NCI-H1092 treated with DMSO at 0.1 percent for 48 hours (cell line): Measurements from ENCODE around the gene ZCCHC17.
"Not testable (repeated sequence)": the region's sequence is repeated elsewhere in the genome, so short reads cannot be mapped to it uniquely, and the experiment has no call there.

Experiments used
- DNase-seq: peaks from one replicate; lab custom pipeline; 2025; lab: John Stamatoyannopoulos, UW

The ZCCHC17 gene, protein sequence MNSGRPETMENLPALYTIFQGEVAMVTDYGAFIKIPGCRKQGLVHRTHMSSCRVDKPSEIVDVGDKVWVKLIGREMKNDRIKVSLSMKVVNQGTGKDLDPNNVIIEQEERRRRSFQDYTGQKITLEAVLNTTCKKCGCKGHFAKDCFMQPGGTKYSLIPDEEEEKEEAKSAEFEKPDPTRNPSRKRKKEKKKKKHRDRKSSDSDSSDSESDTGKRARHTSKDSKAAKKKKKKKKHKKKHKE

GRCh38 chr1:31296486-31297276 is at the start of gene ZCCHC17, which contains the start of gene SNRNP40:
Gene ZCCHC17 (plus strand): TSS chr1:31297032. CDS start chr1:31310099, 13,067 bp downstream.
Gene SNRNP40 (minus strand): TSS chr1:31296788. CDS start chr1:31296751, 37 bp downstream.
- peak; percentile 100 for DNase-seq

- no peak for DNase-seq
Observed at GRCh38 chr1:31248276-31248675, 48.6 kb upstream of the ZCCHC17 start.

GRCh38 chr1:31249854-31250253 is 47.0 kb upstream of the ZCCHC17 start:
- DNase-seq, result no peak

- DNase-seq, result no peak
Observed at GRCh38 chr1:31257213-31257612, 39.6 kb upstream of the ZCCHC17 start.

DNA sequence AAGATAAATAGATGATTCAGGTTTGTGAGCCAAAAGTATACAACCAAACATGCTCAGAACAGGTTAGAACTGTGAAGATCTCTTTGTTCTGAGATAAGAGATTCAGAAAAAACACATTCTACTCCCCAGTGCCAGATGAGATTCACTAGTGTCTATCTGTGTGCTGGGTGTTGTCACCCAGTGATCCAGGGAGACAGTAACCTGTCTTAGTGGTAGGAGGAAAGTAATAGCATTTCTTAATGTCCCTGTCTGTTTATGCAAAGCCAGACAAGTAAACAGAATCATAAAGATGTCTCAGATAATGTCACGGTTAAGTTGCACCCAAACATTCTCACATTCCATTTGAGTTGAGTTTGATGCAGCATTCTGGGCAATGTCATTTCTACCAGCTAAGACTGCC is 38.3 kb upstream of the ZCCHC17 start:
- DNase-seq, result no peak

DNA sequence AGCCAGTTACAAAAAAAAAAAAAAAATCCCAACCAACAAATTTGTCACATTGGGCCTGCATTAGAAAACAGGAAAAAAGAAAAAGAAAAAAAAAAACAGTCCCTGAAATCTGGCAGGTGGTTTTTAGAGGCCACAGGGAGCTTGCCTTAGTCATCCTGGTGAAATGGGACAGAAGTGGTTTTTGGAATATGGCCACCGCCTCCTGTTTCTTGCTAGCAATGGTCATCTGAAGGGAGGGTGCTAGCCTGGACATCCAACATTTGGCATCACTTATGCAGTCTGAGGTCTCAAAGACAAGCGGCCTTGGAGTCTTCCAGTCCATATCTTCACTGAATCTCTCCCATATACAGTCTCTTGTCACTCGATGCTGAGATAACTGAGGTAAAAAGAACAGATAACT is 37.1 kb upstream of the ZCCHC17 start:
- DNase-seq, result no peak

GRCh38 chr1:31261916-31262315 is 34.9 kb upstream of the ZCCHC17 start:
- no peak for DNase-seq

- not testable (repeated sequence) for DNase-seq
Observed at GRCh38 chr1:31262393-31262792, 34.4 kb upstream of the ZCCHC17 start.

- DNase-seq, result no peak
Observed at GRCh38 chr1:31263408-31263807, 33.4 kb upstream of the ZCCHC17 start.

DNA sequence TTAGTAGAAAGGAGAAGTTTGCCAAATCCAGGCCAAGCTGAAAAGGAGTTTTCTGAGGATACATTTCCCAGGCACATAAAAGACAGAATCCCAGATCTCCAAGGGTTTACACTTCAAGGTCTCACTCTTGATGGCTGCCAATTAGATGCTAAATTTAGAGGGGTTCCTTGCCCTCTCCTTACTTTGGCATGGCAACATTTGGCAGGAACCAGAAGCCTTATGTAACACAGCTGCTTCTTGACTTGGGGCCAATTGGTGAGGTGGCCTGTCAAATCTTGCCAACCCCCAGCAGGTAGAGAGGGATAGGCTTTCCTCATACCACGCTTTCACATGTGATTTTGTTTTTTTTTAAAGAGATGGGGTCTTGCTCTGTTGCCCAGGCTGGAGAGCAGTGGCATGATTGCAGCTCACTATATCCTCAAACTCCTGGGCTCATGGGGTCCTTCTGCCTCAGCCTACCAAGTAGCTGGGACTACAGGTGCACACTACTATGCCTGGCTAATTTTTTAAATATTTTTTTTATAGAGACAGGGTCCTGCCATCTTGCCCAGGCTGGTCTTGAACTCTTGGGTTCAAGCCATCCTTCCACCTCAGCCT is 31.9 kb upstream of the ZCCHC17 start:
- no peak for DNase-seq

DNA sequence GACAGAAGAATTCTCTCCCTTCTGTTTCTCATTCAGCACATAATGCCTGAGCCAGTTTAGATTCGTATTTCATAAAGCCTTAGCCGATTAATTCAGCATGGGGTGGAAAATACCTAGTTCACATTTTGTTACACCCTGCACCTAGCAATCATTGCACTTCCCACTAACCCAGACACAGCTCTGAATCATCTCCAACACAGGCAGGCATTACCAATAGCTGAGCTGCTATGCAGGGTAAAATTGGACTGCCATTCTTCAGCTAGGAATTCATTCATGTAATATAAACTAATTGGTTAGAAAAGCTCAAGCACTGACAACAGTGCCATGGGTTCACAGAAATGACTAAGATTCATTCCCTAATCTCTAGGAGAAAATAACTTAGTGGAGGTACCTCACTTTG is 30.3 kb upstream of the ZCCHC17 start:
- no peak for DNase-seq

DNA sequence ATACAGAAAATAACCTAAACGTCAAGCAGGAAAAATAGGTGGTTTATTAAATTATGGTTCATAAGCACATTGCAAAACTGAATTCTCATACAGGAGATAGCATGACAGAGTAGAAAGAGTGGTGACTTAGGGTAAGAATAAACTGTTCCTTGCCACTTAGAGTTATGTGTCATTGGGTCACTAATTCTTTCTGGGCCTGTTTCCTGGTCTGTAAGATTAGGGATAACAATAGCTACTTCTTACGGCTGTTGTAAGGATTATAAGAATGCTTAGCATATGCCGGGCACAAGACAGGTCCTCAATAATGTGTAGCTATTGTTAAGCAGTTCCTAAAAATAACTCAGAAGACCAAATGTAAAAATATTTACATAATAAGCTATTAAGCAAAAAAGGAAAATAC is 24.5 kb upstream of the ZCCHC17 start:
- DNase-seq, result no peak

- DNase-seq, result no peak
Observed at GRCh38 chr1:31273619-31274018, 23.2 kb upstream of the ZCCHC17 start.

GRCh38 chr1:31282426-31282825 is 14.4 kb upstream of the ZCCHC17 start:
- not testable (repeated sequence) for DNase-seq

DNA sequence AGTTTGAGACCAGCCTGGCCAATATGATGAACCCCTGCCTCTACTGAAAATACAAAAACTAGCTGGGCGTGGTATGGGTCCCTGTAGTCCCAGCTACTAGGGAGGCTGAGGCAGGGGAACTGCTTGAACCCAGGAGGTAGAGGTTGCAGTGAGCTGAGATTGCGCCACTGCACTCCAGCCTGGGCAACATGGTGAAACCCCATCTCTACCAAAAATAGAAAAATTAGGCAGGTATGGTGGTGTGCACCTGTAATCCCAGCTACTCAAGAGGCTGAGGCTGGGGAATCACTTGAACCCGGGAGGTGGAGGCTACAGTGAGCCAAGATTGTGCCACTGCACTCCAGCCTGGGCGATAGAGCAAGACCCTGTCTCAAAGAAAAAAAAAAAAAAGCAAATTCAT is 9.0 kb upstream of the ZCCHC17 start:
- not testable (repeated sequence) for DNase-seq

DNA sequence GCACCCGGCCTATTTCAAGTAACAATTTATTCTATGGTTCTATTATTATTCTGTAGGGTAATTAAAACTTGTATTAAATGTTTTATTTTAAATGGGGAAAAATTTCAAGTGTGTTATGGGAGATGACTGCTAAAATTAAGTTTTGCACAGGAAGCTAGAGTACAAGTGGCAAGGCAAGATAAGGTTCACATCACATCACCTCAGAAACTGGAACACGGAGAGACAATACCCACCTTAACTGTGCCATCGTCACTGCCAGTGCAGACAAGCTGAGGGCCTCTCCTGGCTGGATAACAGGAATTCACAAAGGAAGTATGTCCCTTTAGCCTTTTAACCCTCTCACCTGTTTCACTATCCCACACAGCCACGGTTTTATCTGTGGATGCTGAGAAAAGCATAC is 7.8 kb upstream of the ZCCHC17 start:
- no peak for DNase-seq

- DNase-seq, result no peak
Observed at GRCh38 chr1:31295874-31296485, 852 bp upstream of the ZCCHC17 start.

GRCh38 chr1:31297277-31298247 is 730 bp downstream of the ZCCHC17 start:
- no peak for DNase-seq

DNA sequence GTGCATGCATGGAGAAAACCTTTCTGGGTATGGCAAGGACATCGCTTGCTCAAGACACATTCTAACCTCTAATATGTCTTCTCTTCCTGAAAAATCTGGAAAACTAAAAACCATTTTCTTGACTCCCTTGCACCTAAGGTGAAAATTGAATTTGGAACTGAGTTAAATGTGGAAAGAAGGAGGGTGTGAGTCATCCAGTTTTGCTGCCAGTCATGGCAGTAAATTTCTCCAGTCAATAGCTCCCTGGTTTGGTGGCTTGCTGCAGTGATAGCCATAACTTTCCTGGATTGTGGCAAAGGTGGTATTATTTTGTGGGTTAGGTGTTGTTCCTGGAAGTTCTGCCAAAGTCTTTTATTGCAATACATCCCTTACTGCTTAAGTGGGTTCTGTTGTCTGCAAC is 2.5 kb downstream of the ZCCHC17 start:
- DNase-seq, result no peak

- DNase-seq, result no peak
Observed at GRCh38 chr1:31300193-31300592, 3.4 kb downstream of the ZCCHC17 start.

DNA sequence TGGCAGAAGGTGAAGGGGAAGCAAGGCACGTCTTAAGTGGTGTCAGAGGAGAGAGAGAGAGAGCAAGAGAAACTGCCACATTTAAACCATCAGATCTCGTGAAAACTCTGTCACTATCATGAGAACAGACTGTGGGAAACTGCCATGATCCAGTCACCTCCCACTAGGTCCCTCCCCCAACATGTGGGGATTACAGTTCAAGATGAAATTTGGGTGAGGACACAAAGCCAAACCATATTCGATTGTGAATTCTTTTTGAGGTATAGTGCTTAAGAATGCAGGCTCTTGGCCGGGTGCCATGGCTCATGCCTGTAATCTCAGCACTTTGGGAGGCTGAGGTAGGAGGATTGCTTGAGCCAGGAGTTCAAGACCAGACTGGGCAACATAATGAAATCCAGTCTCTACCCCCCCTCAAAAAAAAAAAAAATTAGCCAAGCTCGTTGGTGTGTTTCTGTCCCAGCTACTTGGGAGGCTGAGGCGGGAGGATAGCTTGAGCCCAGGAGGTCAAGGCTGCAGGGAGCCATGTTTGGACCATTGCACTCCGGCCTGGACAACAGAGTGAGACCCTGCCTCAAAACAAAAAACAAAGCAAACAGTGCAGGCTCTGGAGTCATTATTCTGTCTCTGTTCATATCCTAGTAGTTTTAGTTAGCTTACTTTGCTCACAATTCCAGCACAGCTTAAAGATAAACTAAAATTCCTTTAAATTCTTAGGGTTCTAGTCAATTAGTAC is 6.0 kb downstream of the ZCCHC17 start:
- DNase-seq, result no peak
